GM12891 (cell line): ENCODE measurements around the gene GRIN2C.

ENCODE experiments used
- DNase-seq: peaks from one replicate; pipeline ENCODE4 v3.0.0; 2011; ENCODE audit warnings: low spot score; ENCODE audit not compliant: insufficient read length
- FAIRE-seq: peaks from 2 replicates; lab custom pipeline; 2011; peaks lifted over from hg19 to GRCh38; lab: Jason Lieb, UNC
- PAX5 ChIP-seq: IDR thresholded peaks from 2 replicates; pipeline ENCODE4 v1.6.1; 2011; ENCODE audit warnings: low read length, moderate library complexity, mild to moderate bottlenecking; ENCODE audit not compliant: insufficient read depth, severe bottlenecking
- POLR2A ChIP-seq: IDR thresholded peaks from 2 replicates; pipeline ENCODE4 v1.6.1; 2011; ENCODE audit warnings: low read depth, low read length, control low read depth
- POLR2AphosphoS5 ChIP-seq: IDR thresholded peaks from 2 replicates; pipeline ENCODE4 v1.6.1; 2011; ENCODE audit warnings: low read depth, low read length, control low read depth
- POU2F2 ChIP-seq: IDR thresholded peaks from 2 replicates; pipeline ENCODE4 v1.6.1; 2011; ENCODE audit warnings: low read depth, mild to moderate bottlenecking, control low read depth, low read length, moderate library complexity
- SPI1 ChIP-seq: IDR thresholded peaks from 2 replicates; pipeline ENCODE4 v1.6.1; 2011; ENCODE audit warnings: low read depth, low read length, control low read depth
- TAF1 ChIP-seq: IDR thresholded peaks from 2 replicates; pipeline ENCODE4 v1.6.1; 2011; ENCODE audit warnings: low read depth, low read length, control low read depth

The GRIN2C gene

GRCh38 chr17:74857191-74857590 lies 2.5 kb downstream of the GRIN2C start:
- no peak for TF ChIP-seq POU2F2
- TF ChIP-seq POLR2A = no peak
- no peak for TF ChIP-seq POLR2AphosphoS5
- TF ChIP-seq SPI1 = no peak
- TF ChIP-seq PAX5 = no peak
- TF ChIP-seq TAF1 = no peak
- FAIRE-seq (no peak), DNase-seq (no peak)

DNA sequence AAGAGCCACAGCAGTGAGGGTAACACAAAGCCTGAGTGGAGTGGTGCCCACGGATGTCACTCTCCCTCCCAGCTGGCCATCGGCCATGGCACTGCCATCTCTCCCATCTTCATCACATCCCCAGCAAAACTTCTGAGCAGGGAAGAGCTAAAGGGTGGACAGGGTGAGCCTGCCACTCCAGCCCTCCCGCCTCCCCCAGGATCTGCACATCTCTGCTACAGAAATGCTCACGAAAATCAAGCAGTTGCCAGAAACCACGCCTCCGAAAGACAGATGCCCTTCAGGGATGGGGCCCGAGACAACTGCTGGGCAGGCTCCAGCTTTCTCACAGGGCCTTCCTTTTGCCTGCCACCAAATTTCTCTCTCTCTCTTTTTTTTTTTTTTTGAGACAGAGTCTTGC lies 3.6 kb downstream of the GRIN2C start:
- FAIRE-seq = no peak
- no peak for TF ChIP-seq POLR2A
- no peak for TF ChIP-seq POU2F2
- TF ChIP-seq SPI1 = no peak
- TF ChIP-seq PAX5 = no peak
- TF ChIP-seq POLR2AphosphoS5 = no peak
- no peak for TF ChIP-seq TAF1
- no peak for DNase-seq

DNA sequence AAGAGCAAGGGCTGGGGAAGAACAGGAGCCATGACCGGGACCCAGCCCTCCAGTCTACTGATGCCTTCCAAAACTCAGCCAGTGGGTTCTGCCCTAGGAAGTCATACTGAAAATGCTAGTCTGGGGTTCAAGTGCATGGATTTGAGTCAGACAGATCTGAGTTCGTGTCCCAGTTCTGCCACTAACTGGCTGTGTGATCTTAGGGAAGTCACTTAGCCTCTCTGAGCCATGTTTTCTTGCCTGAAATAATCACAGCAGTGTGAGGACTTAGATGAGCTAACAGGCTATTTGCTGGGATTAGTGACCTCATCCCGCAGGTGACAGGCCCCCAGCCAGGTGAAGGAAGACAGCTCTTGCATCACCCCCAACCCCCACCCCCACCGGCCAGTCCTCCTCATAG lies 4.4 kb downstream of the GRIN2C start:
- TF ChIP-seq PAX5 (no peak), POLR2AphosphoS5 (no peak), TAF1 (no peak), POU2F2 (no peak), SPI1 (no peak), POLR2A (no peak)
- FAIRE-seq (no peak), DNase-seq (no peak)

DNA sequence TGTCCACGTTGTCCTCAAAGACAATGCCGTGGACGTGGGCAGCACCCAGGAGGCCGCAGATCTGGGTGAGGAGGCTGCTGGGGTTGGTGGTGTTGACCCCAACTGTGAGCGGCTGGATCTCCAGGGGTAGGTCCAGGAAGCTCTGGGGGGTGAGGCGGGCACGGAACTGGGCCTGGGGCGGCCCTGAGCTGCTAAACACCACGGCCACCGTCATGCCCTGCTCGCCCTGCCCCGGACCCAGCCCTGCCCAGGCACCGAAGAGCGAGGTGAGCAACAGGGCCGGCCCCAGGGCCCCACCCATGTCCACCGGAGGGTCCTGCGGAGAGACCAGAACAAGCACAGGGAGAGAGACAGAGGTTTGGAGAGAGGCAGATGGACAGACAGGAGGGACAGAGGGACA lies 4.9 kb downstream of the GRIN2C start:
- DNase-seq = no peak
- no peak for FAIRE-seq

GRCh38 chr17:74853669-74854068 lies 6.0 kb downstream of the GRIN2C start:
- FAIRE-seq (no peak), DNase-seq (no peak)

More for the DNA sequence above, 4.9 kb downstream of the GRIN2C start:
- TF ChIP-seq TAF1 = no peak
- no peak for TF ChIP-seq POLR2AphosphoS5
- TF ChIP-seq SPI1 = no peak
- TF ChIP-seq POLR2A = no peak
- no peak for TF ChIP-seq POU2F2
- no peak for TF ChIP-seq PAX5

DNA sequence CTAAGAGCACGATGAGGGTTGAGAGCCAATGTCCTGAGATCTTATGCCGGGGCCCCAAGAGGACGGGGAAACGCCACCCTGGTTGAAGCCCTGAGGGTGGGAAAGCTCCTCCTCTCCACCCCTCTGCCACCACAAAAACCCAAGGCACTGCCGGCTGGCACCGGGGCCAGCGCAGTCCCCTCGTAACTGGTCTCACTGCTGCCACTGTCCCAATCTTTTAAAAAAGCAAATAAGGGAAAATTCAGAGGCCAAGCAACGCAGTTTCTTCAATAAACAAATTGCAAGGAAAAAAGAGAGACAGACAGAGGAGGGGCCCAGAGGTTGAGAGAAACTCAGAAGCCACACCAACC lies 6.7 kb downstream of the GRIN2C start:
- TF ChIP-seq TAF1 (no peak), SPI1 (no peak)
- DNase-seq (no peak), FAIRE-seq (no peak)

More at GRCh38 chr17:74853669-74854068, 6.0 kb downstream of the GRIN2C start:
- no peak for TF ChIP-seq SPI1
- TF ChIP-seq PAX5 = no peak
- no peak for TF ChIP-seq POU2F2
- no peak for TF ChIP-seq TAF1
- no peak for TF ChIP-seq POLR2AphosphoS5
- no peak for TF ChIP-seq POLR2A

DNA sequence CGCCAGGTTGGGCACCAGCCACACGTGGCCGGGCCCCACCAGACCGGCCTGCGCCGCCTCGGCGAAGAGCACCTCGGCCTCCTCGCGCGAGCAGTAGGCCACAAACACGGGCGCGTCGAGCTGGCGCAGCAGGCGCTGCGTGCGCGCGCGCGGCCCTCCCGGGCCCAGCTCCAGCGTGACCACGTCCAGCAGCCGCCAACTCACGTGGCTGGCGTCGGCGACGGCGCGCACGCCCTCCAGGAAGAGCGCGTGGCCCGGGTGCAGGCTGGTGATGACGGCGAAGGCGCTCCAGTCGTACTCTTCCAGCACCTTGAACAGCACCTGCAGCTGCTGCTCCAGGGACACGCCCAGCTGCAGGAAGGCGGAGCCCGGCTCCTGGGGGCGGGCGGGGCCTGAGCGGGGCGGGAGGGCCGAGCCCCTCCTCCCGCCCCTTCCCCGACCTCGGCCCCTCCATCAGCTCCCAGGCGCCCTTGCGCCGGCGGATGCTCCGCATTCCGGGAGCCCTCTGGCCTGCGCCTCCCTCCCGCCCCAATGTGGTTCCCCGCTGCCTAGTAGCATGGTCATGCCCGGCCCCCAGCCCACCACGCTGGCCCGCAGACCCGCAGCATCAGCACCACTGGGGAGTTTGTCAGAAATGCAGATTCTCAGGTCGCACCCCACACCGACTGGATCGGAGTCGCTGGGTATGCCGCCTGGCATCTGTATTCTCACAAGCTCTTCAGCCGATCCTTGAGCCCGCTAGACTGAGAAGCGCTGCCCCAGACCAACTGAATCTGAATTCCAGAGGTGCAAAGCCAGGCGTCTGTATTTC lies 7.2 kb downstream of the GRIN2C start:
- no peak for FAIRE-seq
- no peak for DNase-seq

DNA sequence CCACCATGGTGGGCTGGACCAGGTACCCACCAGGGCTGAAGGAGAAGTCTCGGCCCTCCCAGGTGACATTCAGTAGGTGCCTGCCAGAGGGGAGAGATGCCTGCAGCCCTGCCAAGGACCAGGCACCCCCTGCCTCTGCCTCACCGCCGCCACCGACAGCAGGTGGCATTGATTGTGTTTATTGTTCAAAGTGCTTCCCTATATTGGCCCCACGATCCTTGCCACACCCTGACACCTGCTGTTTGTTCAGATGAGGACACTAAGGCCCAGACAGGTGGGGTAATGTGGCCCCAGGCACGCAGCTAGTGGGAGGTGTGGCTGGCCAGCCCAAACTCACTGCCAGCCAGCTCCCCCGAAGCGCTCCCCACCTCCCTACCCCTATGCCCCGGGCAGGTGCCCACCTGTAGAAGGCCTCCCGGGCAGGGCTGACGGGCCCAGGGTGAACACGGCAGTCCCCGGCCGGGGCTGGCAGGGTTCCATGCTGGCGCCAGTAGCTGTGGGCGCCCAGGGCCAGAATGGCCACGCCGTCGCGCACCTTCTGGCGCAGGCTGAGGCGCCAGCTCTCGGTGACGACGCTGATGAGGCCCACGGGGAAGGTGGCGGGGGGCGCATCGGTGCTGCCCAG lies 8.0 kb downstream of the GRIN2C start:
- FAIRE-seq (no peak), DNase-seq (no peak)
- TF ChIP-seq SPI1 (no peak), PAX5 (no peak), POLR2A (no peak), POLR2AphosphoS5 (no peak), POU2F2 (no peak), TAF1 (no peak)

More for the DNA sequence above, 7.2 kb downstream of the GRIN2C start:
- TF ChIP-seq POU2F2 = no peak
- TF ChIP-seq PAX5 = no peak
- no peak for TF ChIP-seq SPI1
- no peak for TF ChIP-seq POLR2A

- FAIRE-seq (no peak), DNase-seq (no peak)
- TF ChIP-seq TAF1 (no peak), POLR2AphosphoS5 (no peak), SPI1 (no peak), POU2F2 (no peak)
Measured at GRCh38 chr17:74850914-74851313, 8.8 kb downstream of the GRIN2C start.

- FAIRE-seq = no peak
- DNase-seq = no peak
- no peak for TF ChIP-seq PAX5
- no peak for TF ChIP-seq SPI1
Measured at GRCh38 chr17:74850310-74850709, 9.4 kb downstream of the GRIN2C start.
